Measurements from ENCODE around the gene LRRC71. TPM values are rescaled to one million over a fixed set of nuclear protein-coding genes. Genes with fewer than 3 reads are reported as not detected.
A peak's percentile ranks its signal among the peaks of the same experiment; 100 is the strongest.

Gene LRRC71
- polyA plus RNA-seq, 3 donors: not detected

- intact Hi-C loops (cut with micrococcal nuclease): no loop called here
- no peak overlapping the region for H3K4me2 ChIP-seq (replicated peaks; ENCODE audit: extremely low read depth, low read length, poor library complexity, severe bottlenecking)
- Mint-ChIP-seq H3K4me3 (no peak overlapping the region), H3K27me3 (ENCODE audit: low read depth in 3 of 3) (no peaks in the 10 kb centered on the region), H3K36me3 (peaks cover 94 to 97% of the 10 kb centered on the region in 2 donors), H3K27ac (peak overlapping the region in 1 of 7 donors; percentile 37), H3K4me1 (no peaks in the 10 kb centered on the region), H3K9me3 (no peaks in the 10 kb centered on the region)
- no peaks in the 10 kb centered on the region for H3K4me1 ChIP-seq (ENCODE audit: control insufficient read depth in 1 of 2, insufficient read depth in 2 of 2, low read length in 2 of 2)
- no peak overlapping the region for H2AFZ ChIP-seq (ENCODE audit: insufficient read depth, low read depth, low read length, poor library complexity, severe bottlenecking)
- WGBS (ENCODE audit: insufficient coverage): 98% methylated on average over 5 of the region's 5 CpGs
- no peaks in the 10 kb centered on the region for H3K27me3 ChIP-seq (ENCODE audit: control insufficient read depth in 2 of 2, insufficient read depth in 2 of 2, low read length in 2 of 2)
- no peak for TF ChIP-seq CTCF (IDR thresholded peaks at IDR 0.05)
- peaks cover 20% of the 10 kb centered on the region for H4K20me1 ChIP-seq (ENCODE audit: insufficient read depth, low read length)
- no peak overlapping the region for H3K4me3 ChIP-seq (replicated peaks in 1 of 3; ENCODE audit: low read depth in 2 of 3, low read length in 3 of 3)
- peaks cover 95 to 99% of the 10 kb centered on the region in 2 donors for H3K36me3 ChIP-seq (replicated peaks in 1 of 2; ENCODE audit: control insufficient read depth in 1 of 2, insufficient read depth in 2 of 2, low read length in 2 of 2)
- no peak overlapping the region for H3K27ac ChIP-seq (ENCODE audit: low read depth in 1 of 2, low read length in 2 of 2)
- H3K79me2 ChIP-seq (ENCODE audit: insufficient read depth, low read length): no peaks in the 10 kb centered on the region
- no peak for DNase-seq
- no peaks in the 10 kb centered on the region for H3K9me3 ChIP-seq (replicated peaks in 1 of 2; ENCODE audit: control insufficient read depth in 1 of 2, insufficient read depth in 1 of 2, low read length in 2 of 2)
- no peak overlapping the region for H3K9ac ChIP-seq (ENCODE audit: insufficient read depth, low read length, poor library complexity, severe bottlenecking)
Measured at GRCh38 chr1:156951371-156951770, 30.9 kb downstream of the LRRC71 start.

- no peak overlapping the region for H3K4me2 ChIP-seq (replicated peaks; ENCODE audit: extremely low read depth, low read length, poor library complexity, severe bottlenecking)
- H3K9me3 Mint-ChIP-seq: no peaks in the 10 kb centered on the region
- no peaks in the 10 kb centered on the region for H3K4me1 Mint-ChIP-seq
- H3K4me3 Mint-ChIP-seq: no peak overlapping the region
- TF ChIP-seq CTCF (IDR thresholded peaks at IDR 0.05): no peak
- DNase-seq: no peak
- peaks cover 9% of the 10 kb centered on the region for H4K20me1 ChIP-seq (ENCODE audit: insufficient read depth, low read length)
- no peaks in the 10 kb centered on the region for H3K79me2 ChIP-seq (ENCODE audit: insufficient read depth, low read length)
- H3K27me3 Mint-ChIP-seq (ENCODE audit: low read depth in 3 of 3): no peaks in the 10 kb centered on the region
- no peaks in the 10 kb centered on the region for H3K4me1 ChIP-seq (ENCODE audit: control insufficient read depth in 1 of 2, insufficient read depth in 2 of 2, low read length in 2 of 2)
- no peak overlapping the region for H3K9ac ChIP-seq (ENCODE audit: insufficient read depth, low read length, poor library complexity, severe bottlenecking)
- no CpG with 5 or more reads among the region's 2 CpGs for WGBS (ENCODE audit: insufficient coverage)
- H3K36me3 ChIP-seq (replicated peaks in 1 of 2; ENCODE audit: control insufficient read depth in 1 of 2, insufficient read depth in 2 of 2, low read length in 2 of 2): peaks cover 95 to 99% of the 10 kb centered on the region in 2 donors
- no peak overlapping the region for H3K27ac Mint-ChIP-seq
- H3K27ac ChIP-seq (ENCODE audit: low read depth in 1 of 2, low read length in 2 of 2): no peak overlapping the region
- H3K9me3 ChIP-seq (replicated peaks in 1 of 2; ENCODE audit: control insufficient read depth in 1 of 2, insufficient read depth in 1 of 2, low read length in 2 of 2): no peaks in the 10 kb centered on the region
- H3K27me3 ChIP-seq (ENCODE audit: control insufficient read depth in 2 of 2, insufficient read depth in 2 of 2, low read length in 2 of 2): no peaks in the 10 kb centered on the region
- peaks cover 95 to 97% of the 10 kb centered on the region in 2 donors for H3K36me3 Mint-ChIP-seq
- H3K4me3 ChIP-seq (replicated peaks in 1 of 3; ENCODE audit: low read depth in 2 of 3, low read length in 3 of 3): no peak overlapping the region
- H2AFZ ChIP-seq (ENCODE audit: insufficient read depth, low read depth, low read length, poor library complexity, severe bottlenecking): no peak overlapping the region
- intact Hi-C loops (cut with micrococcal nuclease): no loop called here
Measured at GRCh38 chr1:156953571-156953970, 33.1 kb downstream of the LRRC71 start.
